ENCODE data around the gene WDR82. TPM values are rescaled to one million over a fixed set of nuclear protein-coding genes. Genes with fewer than 3 reads are reported as not detected.
A peak's percentile ranks its signal among the peaks of the same experiment; 100 is the strongest.

WDR82 gene
- total RNA-seq, 1 donor from 2014 or later, result 57.4 TPM

DNA sequence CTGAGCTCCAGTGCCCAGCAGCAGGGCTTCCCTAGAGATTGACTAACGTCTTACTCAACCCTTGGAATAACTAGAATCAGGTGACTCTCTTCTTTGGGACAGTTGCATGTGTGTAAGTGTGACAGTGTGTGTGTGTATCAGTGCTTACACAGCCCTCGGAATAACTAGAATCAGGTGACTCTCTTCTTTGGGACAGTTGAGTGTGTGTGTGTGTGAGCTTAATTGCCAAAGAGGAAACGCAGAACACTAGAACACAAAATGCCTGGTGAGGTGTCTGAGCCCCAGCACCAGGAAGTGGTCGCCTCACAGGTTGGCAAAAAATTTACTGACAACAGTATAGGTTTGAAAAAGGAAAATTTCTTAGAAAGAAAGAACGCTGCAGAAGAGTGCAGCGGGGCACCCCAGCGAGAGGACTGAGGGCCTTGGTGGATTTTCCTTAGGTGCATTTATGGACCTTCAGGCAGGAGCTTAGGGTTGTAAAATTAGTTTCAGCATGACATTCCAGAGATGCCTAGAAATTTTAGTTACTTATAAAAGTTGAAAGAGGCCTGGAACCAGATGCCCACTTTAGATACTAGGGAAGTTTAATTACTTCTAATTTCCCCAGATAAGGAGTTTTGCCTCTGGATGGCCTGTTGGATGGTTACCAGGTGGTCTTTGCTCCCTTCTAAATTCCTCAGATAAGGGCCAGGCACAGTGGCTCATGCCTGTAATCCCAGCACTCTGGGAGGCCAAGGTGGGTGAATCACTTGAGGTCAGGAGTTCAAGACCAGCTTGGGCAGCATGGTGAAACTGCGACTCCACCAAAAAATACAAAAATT is 3.7 kb upstream of the WDR82 start:
- peak overlapping the region; percentile 12 for H3K27ac Mint-ChIP-seq (ENCODE audit: unreplicated experiment)

DNA sequence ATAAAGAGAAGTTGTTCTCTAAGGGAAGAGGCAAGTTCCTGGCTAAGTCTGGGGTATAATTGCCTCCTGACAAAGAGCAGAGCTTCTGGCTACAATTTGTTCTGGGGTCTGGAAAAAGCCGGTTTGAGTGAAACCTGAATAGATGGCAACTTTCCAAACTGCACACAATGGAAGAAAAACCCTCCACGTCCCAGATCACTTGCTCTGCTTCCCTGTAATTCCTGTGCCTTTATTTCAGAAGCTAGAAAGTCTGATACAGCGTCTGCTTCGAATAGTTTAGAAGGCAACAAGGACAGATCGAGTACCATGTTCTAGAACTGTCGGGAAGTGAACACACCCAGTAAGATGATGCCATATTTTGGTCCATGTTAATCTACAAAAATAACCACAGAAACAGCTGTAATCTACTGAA is 1.6 kb upstream of the WDR82 start:
- peak overlapping the region; percentile 93 for H3K4me3 Mint-ChIP-seq (ENCODE audit: unreplicated experiment)
- peaks cover 25% of the 10 kb centered on the region for H3K4me1 ChIP-seq (ENCODE audit: insufficient read depth, low read length)
- TF ChIP-seq, protein P1, sequence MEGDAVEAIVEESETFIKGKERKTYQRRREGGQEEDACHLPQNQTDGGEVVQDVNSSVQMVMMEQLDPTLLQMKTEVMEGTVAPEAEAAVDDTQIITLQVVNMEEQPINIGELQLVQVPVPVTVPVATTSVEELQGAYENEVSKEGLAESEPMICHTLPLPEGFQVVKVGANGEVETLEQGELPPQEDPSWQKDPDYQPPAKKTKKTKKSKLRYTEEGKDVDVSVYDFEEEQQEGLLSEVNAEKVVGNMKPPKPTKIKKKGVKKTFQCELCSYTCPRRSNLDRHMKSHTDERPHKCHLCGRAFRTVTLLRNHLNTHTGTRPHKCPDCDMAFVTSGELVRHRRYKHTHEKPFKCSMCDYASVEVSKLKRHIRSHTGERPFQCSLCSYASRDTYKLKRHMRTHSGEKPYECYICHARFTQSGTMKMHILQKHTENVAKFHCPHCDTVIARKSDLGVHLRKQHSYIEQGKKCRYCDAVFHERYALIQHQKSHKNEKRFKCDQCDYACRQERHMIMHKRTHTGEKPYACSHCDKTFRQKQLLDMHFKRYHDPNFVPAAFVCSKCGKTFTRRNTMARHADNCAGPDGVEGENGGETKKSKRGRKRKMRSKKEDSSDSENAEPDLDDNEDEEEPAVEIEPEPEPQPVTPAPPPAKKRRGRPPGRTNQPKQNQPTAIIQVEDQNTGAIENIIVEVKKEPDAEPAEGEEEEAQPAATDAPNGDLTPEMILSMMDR (IDR thresholded peaks at IDR 0.05; ENCODE audit: insufficient read depth, low read depth, low read length), result no peak
- no peak for TF ChIP-seq EZH2 (IDR thresholded peaks at IDR 0.05; ENCODE audit: insufficient read depth, low read length)
- DNase-seq (ENCODE audit: low read depth) (peak; percentile 52), FAIRE-seq (no peak)
- H3K4me2 ChIP-seq (ENCODE audit: low read length), result peak overlapping the region; percentile 99
- H3K36me3 ChIP-seq (ENCODE audit: insufficient read depth, low read length), result no peaks in the 10 kb centered on the region
- peak overlapping the region; percentile 21 for H3K9ac ChIP-seq (ENCODE audit: low read length)
- no peaks in the 10 kb centered on the region for H3K9me3 ChIP-seq (ENCODE audit: insufficient read depth, low read depth, low read length)
- H3K27me3 Mint-ChIP-seq (ENCODE audit: low read depth, unreplicated experiment), result no peaks in the 10 kb centered on the region
- no peaks in the 10 kb centered on the region for H3K9me3 Mint-ChIP-seq (ENCODE audit: unreplicated experiment)
- H3K27ac ChIP-seq (ENCODE audit: low read depth, low read length), result no peak overlapping the region
- peaks cover 31% of the 10 kb centered on the region for H4K20me1 ChIP-seq (ENCODE audit: insufficient read depth, low read length)
- no peak overlapping the region for H3K27ac Mint-ChIP-seq (ENCODE audit: unreplicated experiment)
- no peaks in the 10 kb centered on the region for H3K27me3 ChIP-seq (ENCODE audit: insufficient read depth, low read length)
- H3K4me1 Mint-ChIP-seq (ENCODE audit: low read depth, unreplicated experiment), result peaks cover 25% of the 10 kb centered on the region
- peaks cover 4% of the 10 kb centered on the region for H3K36me3 Mint-ChIP-seq (ENCODE audit: low read depth, unreplicated experiment)
- H3K4me3 ChIP-seq (ENCODE audit: insufficient read depth, low read depth, low read length), result no peak overlapping the region
- peaks cover 31% of the 10 kb centered on the region for H3K79me2 ChIP-seq (ENCODE audit: insufficient read depth, low read length)
- peak overlapping the region; percentile 0 for H2AFZ ChIP-seq (ENCODE audit: low read depth, low read length)

More for the DNA sequence above, 3.7 kb upstream of the WDR82 start:
- Mint-ChIP-seq H3K4me3 (ENCODE audit: unreplicated experiment) (no peak overlapping the region), H3K4me1 (ENCODE audit: low read depth, unreplicated experiment) (peaks cover 27% of the 10 kb centered on the region), H3K9me3 (ENCODE audit: unreplicated experiment) (no peaks in the 10 kb centered on the region), H3K27me3 (ENCODE audit: low read depth, unreplicated experiment) (no peaks in the 10 kb centered on the region), H3K36me3 (ENCODE audit: low read depth, unreplicated experiment) (peaks cover 4% of the 10 kb centered on the region)
- Histone ChIP-seq H3K9ac (ENCODE audit: low read length) (no peak overlapping the region), H3K4me2 (ENCODE audit: low read length) (no peak overlapping the region), H4K20me1 (ENCODE audit: insufficient read depth, low read length) (peaks cover 10% of the 10 kb centered on the region), H2AFZ (ENCODE audit: low read depth, low read length) (no peak overlapping the region), H3K27ac (ENCODE audit: low read depth, low read length) (no peak overlapping the region), H3K27me3 (ENCODE audit: insufficient read depth, low read length) (no peaks in the 10 kb centered on the region), H3K79me2 (ENCODE audit: insufficient read depth, low read length) (peaks cover 17% of the 10 kb centered on the region), H3K4me1 (ENCODE audit: insufficient read depth, low read length) (peaks cover 25% of the 10 kb centered on the region), H3K36me3 (ENCODE audit: insufficient read depth, low read length) (no peaks in the 10 kb centered on the region), H3K9me3 (ENCODE audit: insufficient read depth, low read depth, low read length) (no peaks in the 10 kb centered on the region), H3K4me3 (ENCODE audit: insufficient read depth, low read depth, low read length) (no peak overlapping the region)
- no peak for FAIRE-seq
- DNase-seq (ENCODE audit: low read depth), result no peak
- TF ChIP-seq, protein P1 (IDR thresholded peaks at IDR 0.05; ENCODE audit: insufficient read depth, low read depth, low read length), result no peak
- no peak for TF ChIP-seq EZH2 (IDR thresholded peaks at IDR 0.05; ENCODE audit: insufficient read depth, low read length)

DNA sequence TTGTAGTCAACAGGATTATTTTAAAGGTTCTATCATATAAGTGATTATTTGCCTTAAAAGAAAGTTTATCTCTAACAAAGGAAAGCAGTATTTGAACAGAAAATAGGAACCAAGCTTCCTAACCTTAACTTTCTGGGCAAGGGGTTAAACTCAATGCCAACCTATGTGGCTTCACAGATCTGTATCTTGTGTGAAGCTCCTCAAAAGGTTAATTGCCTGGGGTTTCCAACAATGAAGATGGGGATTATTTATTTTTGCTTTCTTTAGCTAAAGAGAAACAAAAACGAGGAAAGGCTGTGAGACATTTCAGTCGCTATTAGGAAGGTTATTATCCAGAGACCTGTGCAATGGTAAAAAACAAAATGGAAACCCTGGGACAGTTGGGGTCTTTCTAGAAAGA is 1.1 kb upstream of the WDR82 start:
- DNase-seq (ENCODE audit: low read depth), result no peak
- Mint-ChIP-seq H3K36me3 (ENCODE audit: low read depth, unreplicated experiment) (peaks cover 4% of the 10 kb centered on the region), H3K9me3 (ENCODE audit: unreplicated experiment) (no peaks in the 10 kb centered on the region), H3K4me1 (ENCODE audit: low read depth, unreplicated experiment) (peaks cover 27% of the 10 kb centered on the region), H3K4me3 (ENCODE audit: unreplicated experiment) (peak overlapping the region; percentile 93), H3K27me3 (ENCODE audit: low read depth, unreplicated experiment) (no peaks in the 10 kb centered on the region), H3K27ac (ENCODE audit: unreplicated experiment) (peak overlapping the region; percentile 66)
- Histone ChIP-seq H3K36me3 (ENCODE audit: insufficient read depth, low read length) (no peaks in the 10 kb centered on the region), H3K27me3 (ENCODE audit: insufficient read depth, low read length) (no peaks in the 10 kb centered on the region), H3K9me3 (ENCODE audit: insufficient read depth, low read depth, low read length) (no peaks in the 10 kb centered on the region), H3K79me2 (ENCODE audit: insufficient read depth, low read length) (peaks cover 36% of the 10 kb centered on the region), H3K27ac (ENCODE audit: low read depth, low read length) (no peak overlapping the region), H4K20me1 (ENCODE audit: insufficient read depth, low read length) (peaks cover 36% of the 10 kb centered on the region), H3K4me2 (ENCODE audit: low read length) (peak overlapping the region; percentile 99), H2AFZ (ENCODE audit: low read depth, low read length) (peak overlapping the region; percentile 0), H3K4me1 (ENCODE audit: insufficient read depth, low read length) (peaks cover 25% of the 10 kb centered on the region), H3K9ac (ENCODE audit: low read length) (peak overlapping the region; percentile 21), H3K4me3 (ENCODE audit: insufficient read depth, low read depth, low read length) (peak overlapping the region; percentile 99)
- no peak for FAIRE-seq
- TF ChIP-seq EZH2 (IDR thresholded peaks at IDR 0.05; ENCODE audit: insufficient read depth, low read length), result no peak
- TF ChIP-seq, protein P1 (IDR thresholded peaks at IDR 0.05; ENCODE audit: insufficient read depth, low read depth, low read length), result no peak
